ENCODE data around the gene AHCTF1.

The AHCTF1 gene

GRCh38 chr1:246931549-246932365 is at the start of gene AHCTF1:
AHCTF1 (minus strand) TSS chr1:246931948; CDS start chr1:246918370, 13,578 bp downstream.
- TF ChIP-seq CTCF (IDR thresholded peaks at IDR 0.05), result no peak

DNA sequence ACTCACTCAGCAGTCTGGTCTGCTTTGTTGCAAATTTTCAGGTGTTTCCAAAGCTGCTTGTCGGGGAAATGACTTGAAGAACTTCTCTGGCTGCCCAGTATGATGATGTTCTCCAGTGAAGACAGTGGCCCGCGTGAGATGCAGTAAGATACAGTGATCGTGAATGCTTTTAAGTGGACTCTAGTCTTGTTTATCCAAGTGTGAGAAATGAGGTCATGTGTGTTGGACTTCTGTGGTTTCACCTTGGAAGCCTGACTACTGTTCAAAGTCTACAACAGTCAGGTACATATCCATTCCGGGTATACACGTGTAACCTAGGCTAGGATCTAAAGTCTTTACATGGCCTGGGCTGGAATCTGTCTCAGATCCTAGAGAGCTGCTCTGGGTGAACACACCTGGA is 47.0 kb upstream of the AHCTF1 start:
- TF ChIP-seq CTCF (IDR thresholded peaks at IDR 0.05), result no peak

DNA sequence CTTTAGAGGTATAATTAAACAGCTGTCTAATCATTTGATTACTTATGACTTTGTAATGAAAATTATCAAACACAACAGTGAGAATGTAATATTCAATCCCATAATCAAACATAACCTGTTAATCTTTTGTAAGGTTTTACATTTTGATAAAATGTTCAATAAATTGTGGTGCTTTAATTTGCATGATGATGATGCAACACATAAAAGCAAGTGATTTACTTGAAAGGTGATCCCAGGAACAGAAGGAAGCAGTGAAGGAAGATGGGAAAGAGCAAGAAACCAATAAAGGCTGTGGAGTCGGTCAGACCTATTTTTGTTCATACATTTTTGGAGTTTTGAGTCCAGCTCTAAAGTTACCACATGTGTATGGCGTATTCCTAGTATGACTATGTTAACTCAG is 46.5 kb upstream of the AHCTF1 start:
- no peak for TF ChIP-seq CTCF (IDR thresholded peaks at IDR 0.05)

GRCh38 chr1:246971969-246972368 is 40.2 kb upstream of the AHCTF1 start:
- no peak for TF ChIP-seq CTCF (IDR thresholded peaks at IDR 0.05)

- TF ChIP-seq CTCF (IDR thresholded peaks at IDR 0.05), result peak; percentile 76
Measured at GRCh38 chr1:246971090-246971721, 39.5 kb upstream of the AHCTF1 start.

- TF ChIP-seq CTCF (IDR thresholded peaks at IDR 0.05), result no peak
Measured at GRCh38 chr1:246969621-246970020, 37.9 kb upstream of the AHCTF1 start.

DNA sequence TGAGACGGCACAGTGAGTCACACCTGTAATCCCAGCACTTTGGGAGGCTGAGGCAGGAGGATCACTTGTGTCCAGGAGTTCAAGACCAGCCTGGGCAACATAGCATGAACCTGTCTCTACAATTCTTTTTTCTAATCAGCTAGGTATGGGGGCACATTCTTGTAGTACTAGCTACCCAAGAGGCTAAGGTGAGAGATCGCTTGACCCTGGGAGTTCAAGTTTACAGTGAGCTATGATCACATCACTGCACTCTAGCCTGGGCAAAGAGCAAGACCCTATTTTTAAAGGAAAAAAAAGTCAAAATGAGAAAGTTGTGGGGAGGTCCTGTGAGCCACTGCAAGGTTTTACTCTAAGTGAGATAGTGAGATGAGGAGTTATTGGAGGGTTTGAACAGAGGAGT is 34.8 kb upstream of the AHCTF1 start:
- no peak for TF ChIP-seq CTCF (IDR thresholded peaks at IDR 0.05)

All from LNCAP (cell line).